ENCODE data around the gene EIPR1. TPM values are rescaled to one million over a fixed set of nuclear protein-coding genes. Genes with fewer than 3 reads are reported as not detected.

EIPR1 gene
- polyA plus RNA-seq, 1 donor from 2014 or later = 138 TPM

DNA sequence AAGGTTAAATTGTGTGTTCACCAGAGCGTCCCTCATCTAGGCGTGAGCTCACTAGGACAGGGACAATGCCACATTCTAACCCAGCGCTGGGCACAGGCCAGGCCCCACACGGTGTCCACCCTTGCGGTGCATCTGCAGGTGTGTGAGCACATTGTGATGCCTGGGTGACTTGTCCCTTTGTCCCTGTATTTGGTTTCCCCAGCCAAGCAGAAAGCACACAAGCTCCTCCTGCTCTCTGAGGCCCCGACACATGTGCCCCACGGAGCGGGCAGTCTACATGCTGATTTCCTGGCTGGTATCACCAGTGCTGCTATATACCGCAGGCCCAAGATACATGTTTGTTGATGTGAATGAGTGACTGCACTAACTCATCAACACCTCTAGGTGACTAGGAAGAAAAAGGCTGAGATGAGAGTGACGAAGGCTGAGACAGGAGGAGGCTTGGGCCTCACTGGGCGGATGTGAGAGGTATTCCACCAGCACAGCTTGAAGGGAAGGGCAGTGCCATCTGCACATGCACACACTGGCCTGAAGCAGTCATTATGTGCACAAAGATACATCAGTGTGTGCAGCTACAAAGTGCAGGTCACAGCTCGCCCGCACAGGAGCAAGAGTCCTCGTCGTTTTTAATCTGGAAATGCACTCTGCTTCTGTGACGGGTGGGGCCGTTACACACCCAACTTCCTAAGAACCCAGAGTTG is 205.9 kb downstream of the EIPR1 start:
- H3K36me3 ChIP-seq (ENCODE audit: insufficient read depth, low read length) = no peaks in the 10 kb centered on the region
- H4K20me1 ChIP-seq (ENCODE audit: insufficient read depth) = no peaks in the 10 kb centered on the region
- no peaks in the 10 kb centered on the region for H3F3A ChIP-seq (ENCODE audit: insufficient read depth, low read length, poor library complexity, severe bottlenecking)
- H3K4me2 ChIP-seq (ENCODE audit: low read length) = no peak overlapping the region
- no peak overlapping the region for H3K9ac ChIP-seq (ENCODE audit: low read length)
- no peak overlapping the region for H2AFZ ChIP-seq (ENCODE audit: low read depth, low read length)
- H3K9me3 ChIP-seq (ENCODE audit: low read length) = no peaks in the 10 kb centered on the region
- H3K4me3 ChIP-seq (ENCODE audit: low read length) = no peak overlapping the region
- no peak overlapping the region for H3K27ac ChIP-seq (ENCODE audit: low read length)
- H3K27me3 ChIP-seq (ENCODE audit: insufficient read depth, low read depth, low read length) = no peaks in the 10 kb centered on the region
- TF ChIP-seq SMC3 (conservative IDR thresholded peaks at IDR 0.05; ENCODE audit: poor library complexity) = no peak
- TF ChIP-seq RAD21 (conservative IDR thresholded peaks at IDR 0.05) = no peak
- no peak for TF ChIP-seq EZH2 (IDR thresholded peaks at IDR 0.05; ENCODE audit: borderline replicate concordance, insufficient read depth, low read length, poor library complexity, severe bottlenecking)
- no peak for TF ChIP-seq MXI1 (conservative IDR thresholded peaks at IDR 0.05; ENCODE audit: poor library complexity, severe bottlenecking)
- TF ChIP-seq REST (IDR thresholded peaks at IDR 0.05; ENCODE audit: borderline replicate concordance) = no peak
- TF ChIP-seq, protein P1, sequence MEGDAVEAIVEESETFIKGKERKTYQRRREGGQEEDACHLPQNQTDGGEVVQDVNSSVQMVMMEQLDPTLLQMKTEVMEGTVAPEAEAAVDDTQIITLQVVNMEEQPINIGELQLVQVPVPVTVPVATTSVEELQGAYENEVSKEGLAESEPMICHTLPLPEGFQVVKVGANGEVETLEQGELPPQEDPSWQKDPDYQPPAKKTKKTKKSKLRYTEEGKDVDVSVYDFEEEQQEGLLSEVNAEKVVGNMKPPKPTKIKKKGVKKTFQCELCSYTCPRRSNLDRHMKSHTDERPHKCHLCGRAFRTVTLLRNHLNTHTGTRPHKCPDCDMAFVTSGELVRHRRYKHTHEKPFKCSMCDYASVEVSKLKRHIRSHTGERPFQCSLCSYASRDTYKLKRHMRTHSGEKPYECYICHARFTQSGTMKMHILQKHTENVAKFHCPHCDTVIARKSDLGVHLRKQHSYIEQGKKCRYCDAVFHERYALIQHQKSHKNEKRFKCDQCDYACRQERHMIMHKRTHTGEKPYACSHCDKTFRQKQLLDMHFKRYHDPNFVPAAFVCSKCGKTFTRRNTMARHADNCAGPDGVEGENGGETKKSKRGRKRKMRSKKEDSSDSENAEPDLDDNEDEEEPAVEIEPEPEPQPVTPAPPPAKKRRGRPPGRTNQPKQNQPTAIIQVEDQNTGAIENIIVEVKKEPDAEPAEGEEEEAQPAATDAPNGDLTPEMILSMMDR (IDR thresholded peaks at IDR 0.05; ENCODE audit: poor library complexity, severe bottlenecking) = no peak
- no peak for TF ChIP-seq TAF1 (IDR thresholded peaks at IDR 0.05; ENCODE audit: low read depth)
- no peaks in the 10 kb centered on the region for H3K9me2 ChIP-seq (ENCODE audit: insufficient read depth, low read length)
- no peaks in the 10 kb centered on the region for H3K79me2 ChIP-seq (replicated peaks; ENCODE audit: insufficient read depth, low read length)

GRCh38 chr2:3170792-3171455 is 206.7 kb downstream of the EIPR1 start:
- TF ChIP-seq REST (IDR thresholded peaks at IDR 0.05; ENCODE audit: borderline replicate concordance) (no peak), POLR2AphosphoS5 (IDR thresholded peaks at IDR 0.05) (no peak), TAF1 (IDR thresholded peaks at IDR 0.05; ENCODE audit: low read depth) (no peak), RAD21 (conservative IDR thresholded peaks at IDR 0.05) (no peak), EZH2 (IDR thresholded peaks at IDR 0.05; ENCODE audit: borderline replicate concordance, insufficient read depth, low read length, poor library complexity, severe bottlenecking) (no peak), MXI1 (conservative IDR thresholded peaks at IDR 0.05; ENCODE audit: poor library complexity, severe bottlenecking) (no peak), EP300 (conservative IDR thresholded peaks at IDR 0.05; ENCODE audit: poor library complexity, severe bottlenecking) (no peak), SMC3 (conservative IDR thresholded peaks at IDR 0.05; ENCODE audit: poor library complexity) (no peak)
- TF ChIP-seq, protein P1 (IDR thresholded peaks at IDR 0.05; ENCODE audit: poor library complexity, severe bottlenecking) = no peak
- no peaks in the 10 kb centered on the region for H3K27me3 ChIP-seq (ENCODE audit: insufficient read depth, low read depth, low read length)
- H3K4me2 ChIP-seq (ENCODE audit: low read length) = no peak overlapping the region
- H3K4me3 ChIP-seq (ENCODE audit: low read length) = no peak overlapping the region
- no peaks in the 10 kb centered on the region for H3K36me3 ChIP-seq (ENCODE audit: insufficient read depth, low read length)
- H3K9me3 ChIP-seq (ENCODE audit: low read length) = no peaks in the 10 kb centered on the region
- no peak overlapping the region for H2AFZ ChIP-seq (ENCODE audit: low read depth, low read length)
- no peaks in the 10 kb centered on the region for H3K9me2 ChIP-seq (ENCODE audit: insufficient read depth, low read length)
- H3K27ac ChIP-seq (ENCODE audit: low read length) = no peak overlapping the region
- H3F3A ChIP-seq (ENCODE audit: insufficient read depth, low read length, poor library complexity, severe bottlenecking) = no peaks in the 10 kb centered on the region
- no peaks in the 10 kb centered on the region for H3K79me2 ChIP-seq (replicated peaks; ENCODE audit: insufficient read depth, low read length)
- no peaks in the 10 kb centered on the region for H4K20me1 ChIP-seq (ENCODE audit: insufficient read depth)
- no peak overlapping the region for H3K9ac ChIP-seq (ENCODE audit: low read length)

All from neural cell (in vitro differentiated cells).